K562 (cell line): ENCODE measurements around the gene PSD4. TPM values are rescaled to one million over a fixed set of nuclear protein-coding genes. Genes with fewer than 3 reads are reported as not detected.

Experiments
- ATAC-seq: fragments of 200-7000 bp; cut with Tn5 transposase; 3 replicates; pipeline ENCODE4 v1.9.1; 2020; ENCODE audit warnings: moderate library complexity
- BruUV-seq: library from RNA; stranded (reverse); fragments of 400-500 nt; replicated peaks from 2 replicates; lab custom pipeline; 2021; lab: Mats Ljungman, UMichigan
- CTCF ChIA-PET: fragments of 300-600 bp; formaldehyde crosslinking; extraction: SDS; loops from one replicate; lab custom pipeline; 2021; ENCODE audit warnings: low intra/inter-chr PET ratio; lab: Yijun Ruan, JAX
- POLR2A ChIA-PET: fragments of 300-600, 350-650 bp; sonication (Branson Sonifier 250); formaldehyde crosslinking; extraction: SDS; loops from one replicate; lab custom pipeline; 2021; ENCODE audit warnings: antibody characterized with exemption, inconsistent platforms; lab: Yijun Ruan, JAX
- DNase-seq, 4 experiments: peaks; one replicate each; pipeline versions ENCODE4 v3.0.0 to v3.0.0-alpha.2; 2011 to 2018; ENCODE audit warnings: low spot score in 3 of 4, mixed read lengths in 3 of 4; ENCODE audit errors: extremely low read depth in 1 of 4
- FAIRE-seq: peaks from 2 replicates; lab custom pipeline; 2011; peaks lifted over from hg19 to GRCh38; lab: Jason Lieb, UNC
- H2AFZ ChIP-seq: 2 replicates; pipeline ENCODE4 v1.6.0; 2011; ENCODE audit warnings: low read depth, low read length, control low read depth, inconsistent platforms
- H3K27ac ChIP-seq: fragments of 200-600 bp; 3 replicates; pipeline ENCODE4 v1.8.0; 2011; ENCODE audit warnings: low read depth, mild to moderate bottlenecking, control low read depth, inconsistent platforms, low read length, moderate library complexity, mixed read lengths; ENCODE audit errors: extremely low read depth
- H3K27me3 ChIP-seq, 2 experiments: fragments of 300-600 bp in 1 of 2; 2 replicates in 1 of 2; 3 replicates in 1 of 2; pipeline versions ENCODE4 v1.6.0 to v1.8.0; 2011; ENCODE audit warnings: inconsistent platforms in 2 of 2, low read length in 2 of 2, mild to moderate bottlenecking in 1 of 2, mixed read lengths in 1 of 2, moderate library complexity in 1 of 2; ENCODE audit not compliant: control insufficient read depth in 2 of 2, insufficient read depth in 2 of 2
- H3K36me3 ChIP-seq: fragments of 300-600 bp; 3 replicates; pipeline ENCODE4 v1.8.0; 2011; ENCODE audit warnings: mild to moderate bottlenecking, low read length, inconsistent platforms; ENCODE audit not compliant: control insufficient read depth, insufficient read depth
- H3K4me1 ChIP-seq, 2 experiments: fragments of 200-600 bp in 1 of 2; replicated peaks in 1 of 2; 2 replicates in 1 of 2; 3 replicates in 1 of 2; pipeline versions ENCODE4 v1.5.1 to v1.8.0; 2011; ENCODE audit warnings: inconsistent platforms in 2 of 2, low read length in 2 of 2, mild to moderate bottlenecking in 1 of 2, mixed read lengths in 1 of 2, moderate library complexity in 1 of 2; ENCODE audit not compliant: control insufficient read depth in 2 of 2, insufficient read depth in 2 of 2
- H3K4me2 ChIP-seq: 2 replicates; pipeline ENCODE4 v1.6.1; 2011; ENCODE audit warnings: low read length, control low read depth, inconsistent platforms, mixed read lengths; ENCODE audit not compliant: insufficient read depth
- H3K4me3 ChIP-seq: fragments of 200-600 bp; sonication (generic), shearing (Covaris generic); 2 replicates; pipeline ENCODE4 v1.5.1; 2016; ENCODE audit warnings: control low read depth, inconsistent platforms
- H3K79me2 ChIP-seq: fragments of 200-600 bp; 3 replicates; pipeline ENCODE4 v1.8.0; 2011; ENCODE audit warnings: low read length, inconsistent platforms; ENCODE audit not compliant: control insufficient read depth, insufficient read depth
- H3K9ac ChIP-seq, 2 experiments: 2 replicates each; pipeline versions ENCODE4 v1.6.0 to v1.6.1; 2011; ENCODE audit warnings: low read depth in 2 of 2, low read length in 2 of 2, control low read depth in 1 of 2, inconsistent platforms in 1 of 2, mild to moderate bottlenecking in 1 of 2, mixed read lengths in 1 of 2; ENCODE audit not compliant: insufficient read depth in 1 of 2
- H3K9me1 ChIP-seq: one replicate; pipeline ENCODE4 v1.6.0; 2011; ENCODE audit warnings: inconsistent platforms, mild to moderate bottlenecking, low read length, moderate library complexity; ENCODE audit not compliant: control insufficient read depth, insufficient read depth
- H3K9me3 ChIP-seq: replicated peaks from 2 replicates; pipeline ENCODE4 v1.5.1; 2011; ENCODE audit warnings: low read depth, low read length, inconsistent platforms; ENCODE audit not compliant: control insufficient read depth, insufficient read depth
- H4K20me1 ChIP-seq: replicated peaks from 2 replicates; pipeline ENCODE4 v1.6.1; 2011; ENCODE audit warnings: low read length, inconsistent platforms, mixed read lengths; ENCODE audit not compliant: control insufficient read depth, insufficient read depth
- DACH1 ChIP-seq: fragments of 450-650 bp; IDR thresholded peaks from 2 replicates; pipeline ENCODE4 v1.6.1; 2018; ENCODE audit not compliant: partially characterized antibody
- DLX4 ChIP-seq: fragments of 250-450 bp; sonication (Bioruptor Pico); IDR thresholded peaks from 2 replicates; pipeline ENCODE4 v1.6.1; 2021; ENCODE audit warnings: mild to moderate bottlenecking
- E2F4 ChIP-seq: sonication (generic); formaldehyde crosslinking; IDR thresholded peaks from 2 replicates; pipeline ENCODE4 v1.8.0; 2022; ENCODE audit warnings: mild to moderate bottlenecking, low read depth, missing genetic modification reagents
- EP300 ChIP-seq: IDR thresholded peaks from 2 replicates; pipeline ENCODE4 v1.6.1; 2012; ENCODE audit warnings: low read length, improper control_type of control experiment
- GTF3C2 ChIP-seq: IDR thresholded peaks from 3 replicates; pipeline ENCODE4 v1.6.1; 2011; ENCODE audit warnings: borderline replicate concordance, mild to moderate bottlenecking, moderate library complexity; ENCODE audit not compliant: insufficient read length; ENCODE audit errors: extremely low read depth
- PML ChIP-seq: IDR thresholded peaks from 2 replicates; pipeline ENCODE4 v1.6.1; 2012; ENCODE audit warnings: low read length, inconsistent platforms
- RAD51 ChIP-seq: fragments of 450-650 bp; IDR thresholded peaks from 2 replicates; pipeline ENCODE4 v1.7.1; 2016; ENCODE audit warnings: low read depth, mild to moderate bottlenecking, borderline replicate concordance
- RBFOX2 ChIP-seq: fragments of 200-400 bp; formaldehyde crosslinking; IDR thresholded peaks from 2 replicates; pipeline ENCODE4 v1.6.1; 2017; ENCODE audit warnings: low read depth, mild to moderate bottlenecking, low read length, moderate library complexity
- SETDB1 ChIP-seq: IDR thresholded peaks from one replicate; pipeline ENCODE4 v1.6.1; 2012; ENCODE audit warnings: low read length, control low read depth, inconsistent platforms
- SNRNP70 ChIP-seq: fragments of 200-400 bp; formaldehyde crosslinking; optimal IDR thresholded peaks from 2 replicates; pipeline ENCODE3; 2017; ENCODE audit warnings: low read depth, low read length
- SOX6 ChIP-seq: fragments of 450-650 bp; IDR thresholded peaks from 2 replicates; pipeline ENCODE4 v1.6.1; 2014; ENCODE audit warnings: mild to moderate bottlenecking
- UBTF ChIP-seq, 2 experiments: IDR thresholded peaks; 2 replicates each; pipeline ENCODE4 v1.6.1; 2012; ENCODE audit warnings: improper control_type of control experiment in 2 of 2, low read depth in 2 of 2, low read length in 2 of 2, borderline replicate concordance in 1 of 2
- USF1 ChIP-seq: sonication (generic); formaldehyde crosslinking; IDR thresholded peaks from 2 replicates; pipeline ENCODE4 v1.9.0; 2022; ENCODE audit warnings: mild to moderate bottlenecking, missing genetic modification reagents
- ZNF143 ChIP-seq: sonication (generic); formaldehyde crosslinking; IDR thresholded peaks from 2 replicates; pipeline ENCODE4 v1.9.0; 2022; ENCODE audit warnings: mild to moderate bottlenecking, missing genetic modification reagents
- ZNF282 ChIP-seq: sonication (generic); formaldehyde crosslinking; IDR thresholded peaks from 2 replicates; pipeline ENCODE4 v1.8.1; 2023; ENCODE audit warnings: missing genetic modification reagents
- WGBS: fragments of 100-300 bp; shearing (Covaris generic); methylation state at CpG from one replicate; pipeline ENCODE4 v1.1.6; 2016; ENCODE audit warnings: low coverage, mixed read lengths; ENCODE audit not compliant: insufficient coverage; ENCODE audit errors: missing lambda C conversion rate; 5-methylcytosine and 5-hydroxymethylcytosine counted together
- in situ Hi-C: fragments of 300-500 bp; cut with MboI; formaldehyde crosslinking; loops from 4 replicates; pipeline ENCODE4 v1.15.0; 2018; ENCODE audit warnings: inconsistent platforms, mixed read lengths
- intact Hi-C: fragments of 100-400 bp; cut with micrococcal nuclease; formaldehyde crosslinking; loops from 2 replicates; pipeline ENCODE4 v1.14.2; 2022
- polyA plus RNA-seq, 8 experiments: library from polyadenylated mRNA; depleted of rRNA in 4 of 8; stranded (reverse) in 5 of 8; unstranded in 3 of 8; fragments of >200 nt; fragmentation: Nextera tagmentation in 2 of 8; fragmentation: Illumina TruSeq in 1 of 8; extraction: Ambion mirVana in 2 of 8; extraction: Trizol in 1 of 8; gene quantifications; 2 replicates each; pipeline versions ENCODE4 v1.2.1 to v1.2.3, GENCODE V29; 2011 to 2014; ENCODE audit warnings: inconsistent platforms in 1 of 8, missing spikeins in 1 of 8
- total RNA-seq, 7 experiments: library from RNA; depleted of rRNA in 6 of 7; stranded (reverse); fragments of >200 nt in 6 of 7; fragmentation: Illumina TruSeq in 2 of 7; extraction: Trizol in 2 of 7; gene quantifications; 2 replicates each; pipeline versions ENCODE4 v1.2.1 to v1.2.3, GENCODE V29; 2011 to 2021; ENCODE audit warnings: low replicate concordance in 1 of 7

Gene PSD4
- total and polyA plus RNA-seq, 9 of the 15 experiments (the other 6 are each of a cell fraction or from before 2014, with no cell fraction given) = 0.46 to 54.0 (median 20.8) TPM

- Histone ChIP-seq H3K9me1 (peaks cover 6% of the 10 kb centered on the region), H3K4me3 (no peak overlapping the region), H3K4me2 (no peak overlapping the region), H3K27me3 (no peaks in the 10 kb centered on the region), H3K9me3 (no peaks in the 10 kb centered on the region), H3K79me2 (peaks cover 27% of the 10 kb centered on the region), H3K4me1 (peaks cover 41 to 48% of the 10 kb centered on the region in 2 experiments), H3K36me3 (peaks cover 39% of the 10 kb centered on the region; the same call in 2 of the 3 replicates), H3K9ac (no peak overlapping the region), H4K20me1 (peaks cover 7% of the 10 kb centered on the region; the same call in 1 of the 2 replicates), H2AFZ (no peak overlapping the region), H3K27ac (no peak overlapping the region)
- in situ Hi-C loops = no loop called here
- no peak for DNase-seq
- BruUV-seq = no TSS peak
- ChIA-PET POLR2A (no interaction called here), CTCF (no interaction called here)
- 74% methylated on average over 11 of the region's 11 CpGs for WGBS
- intact Hi-C loops = no loop called here
- FAIRE-seq = no peak
- ATAC-seq = no peak
- TF ChIP-seq EP300 (no peak), RBFOX2 (no peak), USF1 (CRISPR knock-in tag) (no peak), SETDB1 (no peak), PML (no peak), GTF3C2 (no peak), DLX4 (no peak), ZNF143 (no peak), UBTF (IDR thresholded peaks at IDR 0.05; ENCODE audit: borderline replicate concordance in 1 of 2, low read depth in 2 of 2, low read length in 2 of 2) (no peak), E2F4 (CRISPR knock-in tag) (no peak), RAD51 (no peak), SOX6 (no peak), SNRNP70 (no peak), DACH1 (no peak), ZNF282 (CRISPR knock-in tag) (no peak)
These were observed 4.4 kb downstream of the PSD4 start for GRCh38 chr2:113178069-113178746.
